K562 (cell line): Measurements from ENCODE around the gene CRYBB1. TPM values are rescaled to one million over a fixed set of nuclear protein-coding genes. Genes with fewer than 3 reads are reported as not detected.

ENCODE experiments used
- ADNP ChIP-seq: fragments of 200-800 bp; sonication (Bioruptor generic); IDR thresholded peaks from 2 replicates; pipeline ENCODE4 v1.6.1; 2016; ENCODE audit warnings: missing genetic modification characterization, missing compliant biosample characterization
- CAMTA2 ChIP-seq: fragments of 250-450 bp; sonication (Bioruptor Pico); conservative IDR thresholded peaks from 2 replicates; pipeline ENCODE4 v1.5.1; 2022
- CBX2 ChIP-seq: fragments of 200-600 bp; sonication (generic); IDR thresholded peaks from one replicate; pipeline ENCODE4 v1.6.1; 2012; ENCODE audit warnings: mild to moderate bottlenecking, low read length, inconsistent platforms; ENCODE audit not compliant: insufficient read depth, poor library complexity, severe bottlenecking
- CHD7 ChIP-seq: fragments of 200-600 bp; sonication (generic); IDR thresholded peaks from one replicate; pipeline ENCODE4 v1.6.1; 2012; ENCODE audit warnings: mild to moderate bottlenecking, low read depth, low read length, inconsistent platforms
- GABPB2 ChIP-seq: fragments of 250-450 bp; sonication (Bioruptor Pico); conservative IDR thresholded peaks from 2 replicates; pipeline ENCODE4 v1.5.1; 2021; ENCODE audit warnings: mild to moderate bottlenecking
- HDAC1 ChIP-seq, 2 experiments: fragments of 450-650 bp; IDR thresholded peaks; 2 replicates each; pipeline ENCODE4 v1.6.1; 2016 to 2017; ENCODE audit warnings: inconsistent platforms in 1 of 2, mild to moderate bottlenecking in 1 of 2, moderate library complexity in 1 of 2
- KDM4B ChIP-seq, 2 experiments: fragments of 450-650 bp in 1 of 2; sonication (generic) in 1 of 2; IDR thresholded peaks; 2 replicates each; pipeline ENCODE4 v1.6.1; 2016 to 2017; ENCODE audit warnings: borderline replicate concordance in 2 of 2, antibody characterized with exemption in 1 of 2, low read depth in 1 of 2, mild to moderate bottlenecking in 1 of 2
- MCM2 ChIP-seq: fragments of 450-650 bp; IDR thresholded peaks from 2 replicates; pipeline ENCODE4 v1.6.1; 2017; ENCODE audit warnings: low read depth, mild to moderate bottlenecking
- PHF21A ChIP-seq: fragments of 450-650 bp; IDR thresholded peaks from 2 replicates; pipeline ENCODE4 v1.6.1; 2017; ENCODE audit warnings: low read depth, borderline replicate concordance
- RBM34 ChIP-seq: fragments of 200-400 bp; formaldehyde crosslinking; IDR thresholded peaks from 2 replicates; pipeline ENCODE4 v1.6.1; 2018; ENCODE audit warnings: low read length, borderline replicate concordance; ENCODE audit not compliant: insufficient read depth
- SAP30 ChIP-seq: fragments of 200-600 bp; sonication (generic); IDR thresholded peaks from 2 replicates; pipeline ENCODE4 v1.6.1; 2012; ENCODE audit warnings: borderline replicate concordance, low read depth, mild to moderate bottlenecking, moderate library complexity, low read length, control low read depth, inconsistent platforms; ENCODE audit not compliant: insufficient read depth, poor library complexity, severe bottlenecking
- TFE3 ChIP-seq: fragments of 450-650 bp; formaldehyde crosslinking; IDR thresholded peaks from 2 replicates; pipeline ENCODE4 v1.4.0; 2020; ENCODE audit warnings: mild to moderate bottlenecking, mixed read lengths
- ZNF444 ChIP-seq: fragments of 250-450 bp; sonication (Bioruptor Pico); IDR thresholded peaks from 2 replicates; pipeline ENCODE4 v1.4.0; 2020; ENCODE audit warnings: mild to moderate bottlenecking, moderate library complexity
- polyA plus RNA-seq, 8 experiments: library from polyadenylated mRNA; depleted of rRNA in 4 of 8; stranded (reverse) in 5 of 8; unstranded in 3 of 8; fragments of >200 nt; fragmentation: Nextera tagmentation in 2 of 8; fragmentation: Illumina TruSeq in 1 of 8; extraction: Ambion mirVana in 2 of 8; extraction: Trizol in 1 of 8; gene quantifications; 2 replicates each; pipeline versions ENCODE4 v1.2.1 to v1.2.3, GENCODE V29; 2011 to 2014; ENCODE audit warnings: inconsistent platforms in 1 of 8, missing spikeins in 1 of 8
- total RNA-seq, 7 experiments: library from RNA; depleted of rRNA in 6 of 7; stranded (reverse); fragments of >200 nt in 6 of 7; fragmentation: Illumina TruSeq in 2 of 7; extraction: Trizol in 2 of 7; gene quantifications; 2 replicates each; pipeline versions ENCODE4 v1.2.1 to v1.2.3, GENCODE V29; 2011 to 2021; ENCODE audit warnings: low replicate concordance in 1 of 7
- TF ChIP-seq, protein P1 (sequence below): fragments of 450-650 bp; IDR thresholded peaks from 2 replicates; pipeline ENCODE4 v1.7.0; 2016; ENCODE audit warnings: borderline replicate concordance

Gene CRYBB1
- total and polyA plus RNA-seq, 9 of the 15 experiments (the other 6 are each of a cell fraction or from before 2014, with no cell fraction given): 0.16 to 0.45 (median 0.33) TPM; not detected in 2

DNA sequence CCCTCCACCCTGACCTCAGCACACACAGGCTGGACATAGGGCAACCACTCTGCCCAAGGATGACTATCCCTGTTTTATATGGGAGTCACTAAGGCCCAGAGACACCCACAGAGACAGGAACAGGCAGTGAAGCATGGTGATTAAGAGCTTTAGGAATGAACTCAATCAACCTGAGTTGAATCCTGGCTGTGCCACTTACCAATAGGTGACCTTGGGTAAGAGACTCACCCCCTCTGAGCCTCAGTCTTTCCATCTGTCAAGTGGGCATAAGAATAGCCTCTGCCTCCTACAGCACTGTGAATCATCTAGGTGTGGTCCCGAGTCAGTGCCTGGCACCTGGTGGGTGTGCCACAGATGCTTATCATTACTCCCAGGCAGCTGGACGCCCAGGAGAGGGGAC lies 6.8 kb downstream of the CRYBB1 start (continued):
- TF ChIP-seq GABPB2 (CRISPR knock-in tag) (no peak), KDM4B (IDR thresholded peaks at IDR 0.05; ENCODE audit: borderline replicate concordance in 2 of 2, low read depth in 1 of 2) (no peak), SAP30 (no peak), HDAC1 (IDR thresholded peaks at IDR 0.05) (no peak), CHD7 (no peak), TFE3 (CRISPR knock-in tag) (no peak), CAMTA2 (no peak), ADNP (tag) (peak; percentile 75), CBX2 (no peak), ZNF444 (no peak), PHF21A (no peak), RBM34 (no peak), MCM2 (no peak)
- TF ChIP-seq, protein P1, sequence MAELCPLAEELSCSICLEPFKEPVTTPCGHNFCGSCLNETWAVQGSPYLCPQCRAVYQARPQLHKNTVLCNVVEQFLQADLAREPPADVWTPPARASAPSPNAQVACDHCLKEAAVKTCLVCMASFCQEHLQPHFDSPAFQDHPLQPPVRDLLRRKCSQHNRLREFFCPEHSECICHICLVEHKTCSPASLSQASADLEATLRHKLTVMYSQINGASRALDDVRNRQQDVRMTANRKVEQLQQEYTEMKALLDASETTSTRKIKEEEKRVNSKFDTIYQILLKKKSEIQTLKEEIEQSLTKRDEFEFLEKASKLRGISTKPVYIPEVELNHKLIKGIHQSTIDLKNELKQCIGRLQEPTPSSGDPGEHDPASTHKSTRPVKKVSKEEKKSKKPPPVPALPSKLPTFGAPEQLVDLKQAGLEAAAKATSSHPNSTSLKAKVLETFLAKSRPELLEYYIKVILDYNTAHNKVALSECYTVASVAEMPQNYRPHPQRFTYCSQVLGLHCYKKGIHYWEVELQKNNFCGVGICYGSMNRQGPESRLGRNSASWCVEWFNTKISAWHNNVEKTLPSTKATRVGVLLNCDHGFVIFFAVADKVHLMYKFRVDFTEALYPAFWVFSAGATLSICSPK: no peak
